Neural progenitor cell (in vitro differentiated cells): ENCODE data around the gene ZNF614.

Experiments
- CTCF ChIP-seq: fragments of 200-600 bp; sonication (generic); IDR thresholded peaks from 2 replicates; pipeline ENCODE4 v1.5.1; 2017; ENCODE audit warnings: antibody characterized with exemption, mild to moderate bottlenecking
- EZH2phosphoT487 ChIP-seq: fragments of 200-600 bp; sonication (generic); IDR thresholded peaks from 2 replicates; pipeline ENCODE4 v1.6.1; 2017; ENCODE audit warnings: antibody characterized with exemption

- TF ChIP-seq CTCF (no peak), EZH2phosphoT487 (no peak)
Measured at GRCh38 chr19:52066258-52066863, 38.2 kb upstream of the ZNF614 start.
